ENCODE results near the gene IFT57. TPM values are rescaled to one million over a fixed set of nuclear protein-coding genes. Genes with fewer than 3 reads are reported as not detected.

The IFT57 gene
- total and polyA plus RNA-seq, 10 of the 15 experiments (the other 5 are each of a cell fraction or from before 2014, with no cell fraction given), result 1.8 to 25.0 (median 7.5) TPM

DNA sequence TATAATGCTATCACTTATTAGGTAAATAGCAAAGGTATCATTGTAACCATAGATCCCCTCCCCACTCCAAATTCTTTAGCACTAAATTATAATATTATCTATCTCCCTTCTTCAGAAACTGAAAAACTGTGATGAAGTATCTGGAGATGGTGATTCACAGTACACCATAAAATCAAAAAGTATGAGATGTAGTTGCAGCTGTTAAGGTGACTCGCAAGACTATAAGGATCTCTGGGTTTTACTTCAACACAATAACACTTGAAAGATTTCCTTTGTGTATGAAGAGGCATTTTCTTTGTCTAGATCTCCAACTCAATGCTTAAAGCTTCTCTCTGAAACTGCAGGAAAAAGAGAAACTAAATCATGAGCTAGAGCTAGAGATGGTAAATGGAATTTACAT, 46.9 kb downstream of the IFT57 start (continued):
- TF ChIP-seq, protein P1, sequence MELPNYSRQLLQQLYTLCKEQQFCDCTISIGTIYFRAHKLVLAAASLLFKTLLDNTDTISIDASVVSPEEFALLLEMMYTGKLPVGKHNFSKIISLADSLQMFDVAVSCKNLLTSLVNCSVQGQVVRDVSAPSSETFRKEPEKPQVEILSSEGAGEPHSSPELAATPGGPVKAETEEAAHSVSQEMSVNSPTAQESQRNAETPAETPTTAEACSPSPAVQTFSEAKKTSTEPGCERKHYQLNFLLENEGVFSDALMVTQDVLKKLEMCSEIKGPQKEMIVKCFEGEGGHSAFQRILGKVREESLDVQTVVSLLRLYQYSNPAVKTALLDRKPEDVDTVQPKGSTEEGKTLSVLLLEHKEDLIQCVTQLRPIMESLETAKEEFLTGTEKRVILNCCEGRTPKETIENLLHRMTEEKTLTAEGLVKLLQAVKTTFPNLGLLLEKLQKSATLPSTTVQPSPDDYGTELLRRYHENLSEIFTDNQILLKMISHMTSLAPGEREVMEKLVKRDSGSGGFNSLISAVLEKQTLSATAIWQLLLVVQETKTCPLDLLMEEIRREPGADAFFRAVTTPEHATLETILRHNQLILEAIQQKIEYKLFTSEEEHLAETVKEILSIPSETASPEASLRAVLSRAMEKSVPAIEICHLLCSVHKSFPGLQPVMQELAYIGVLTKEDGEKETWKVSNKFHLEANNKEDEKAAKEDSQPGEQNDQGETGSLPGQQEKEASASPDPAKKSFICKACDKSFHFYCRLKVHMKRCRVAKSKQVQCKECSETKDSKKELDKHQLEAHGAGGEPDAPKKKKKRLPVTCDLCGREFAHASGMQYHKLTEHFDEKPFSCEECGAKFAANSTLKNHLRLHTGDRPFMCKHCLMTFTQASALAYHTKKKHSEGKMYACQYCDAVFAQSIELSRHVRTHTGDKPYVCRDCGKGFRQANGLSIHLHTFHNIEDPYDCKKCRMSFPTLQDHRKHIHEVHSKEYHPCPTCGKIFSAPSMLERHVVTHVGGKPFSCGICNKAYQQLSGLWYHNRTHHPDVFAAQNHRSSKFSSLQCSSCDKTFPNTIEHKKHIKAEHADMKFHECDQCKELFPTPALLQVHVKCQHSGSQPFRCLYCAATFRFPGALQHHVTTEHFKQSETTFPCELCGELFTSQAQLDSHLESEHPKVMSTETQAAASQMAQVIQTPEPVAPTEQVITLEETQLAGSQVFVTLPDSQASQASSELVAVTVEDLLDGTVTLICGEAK (IDR thresholded peaks at IDR 0.05; ENCODE audit: borderline replicate concordance), result no peak
- no peak for TF ChIP-seq IKZF1 (conservative IDR thresholded peaks at IDR 0.05)
- no peak for TF ChIP-seq NRF1 (conservative IDR thresholded peaks at IDR 0.05; ENCODE audit: low read depth, low read length)
- no peak for TF ChIP-seq PAX5 (IDR thresholded peaks at IDR 0.05; ENCODE audit: borderline replicate concordance, low read depth, low read length)
- no peak for TF ChIP-seq IKZF2 (IDR thresholded peaks at IDR 0.05)
- TF ChIP-seq, protein P2, sequence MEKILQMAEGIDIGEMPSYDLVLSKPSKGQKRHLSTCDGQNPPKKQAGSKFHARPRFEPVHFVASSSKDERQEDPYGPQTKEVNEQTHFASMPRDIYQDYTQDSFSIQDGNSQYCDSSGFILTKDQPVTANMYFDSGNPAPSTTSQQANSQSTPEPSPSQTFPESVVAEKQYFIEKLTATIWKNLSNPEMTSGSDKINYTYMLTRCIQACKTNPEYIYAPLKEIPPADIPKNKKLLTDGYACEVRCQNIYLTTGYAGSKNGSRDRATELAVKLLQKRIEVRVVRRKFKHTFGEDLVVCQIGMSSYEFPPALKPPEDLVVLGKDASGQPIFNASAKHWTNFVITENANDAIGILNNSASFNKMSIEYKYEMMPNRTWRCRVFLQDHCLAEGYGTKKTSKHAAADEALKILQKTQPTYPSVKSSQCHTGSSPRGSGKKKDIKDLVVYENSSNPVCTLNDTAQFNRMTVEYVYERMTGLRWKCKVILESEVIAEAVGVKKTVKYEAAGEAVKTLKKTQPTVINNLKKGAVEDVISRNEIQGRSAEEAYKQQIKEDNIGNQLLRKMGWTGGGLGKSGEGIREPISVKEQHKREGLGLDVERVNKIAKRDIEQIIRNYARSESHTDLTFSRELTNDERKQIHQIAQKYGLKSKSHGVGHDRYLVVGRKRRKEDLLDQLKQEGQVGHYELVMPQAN (conservative IDR thresholded peaks at IDR 0.05), result no peak
- no peak for TF ChIP-seq SIN3A (IDR thresholded peaks at IDR 0.05; ENCODE audit: low read depth, low read length)
- no peak for TF ChIP-seq RBBP5 (conservative IDR thresholded peaks at IDR 0.05)
